IMR-90 (cell line): ENCODE data around the gene PTGDR2. TPM values are rescaled to one million over a fixed set of nuclear protein-coding genes. Genes with fewer than 3 reads are reported as not detected.

Experiments used
- ATAC-seq: fragments of 200-7000 bp; cut with Tn5 transposase; 2 replicates; pipeline ENCODE4 v1.9.1; 2020; ENCODE audit warnings: low read depth, mild to moderate bottlenecking, moderate library complexity
- BruUV-seq: library from RNA; stranded (reverse); fragments of 400-500 nt; replicated peaks from 2 replicates; lab custom pipeline; 2021; lab: Mats Ljungman, UMichigan
- CTCF ChIA-PET: fragments of 300-600 bp; formaldehyde crosslinking; extraction: SDS; loops from one replicate; lab custom pipeline; 2021; ENCODE audit warnings: antibody characterized with exemption; lab: Yijun Ruan, JAX
- POLR2A ChIA-PET: fragments of 300-600 bp; sonication (Branson Sonifier 250); formaldehyde crosslinking; loops from one replicate; lab custom pipeline; 2022; ENCODE audit warnings: antibody characterized with exemption; ENCODE audit not compliant: unreplicated experiment; lab: Charles Lee
- DNase-seq: peaks from one replicate; pipeline ENCODE4 v3.0.0; 2013
- H2AFZ ChIP-seq: replicated peaks from 2 replicates; pipeline ENCODE3; 2013; ENCODE audit warnings: low read length, mild to moderate bottlenecking; ENCODE audit not compliant: poor library complexity
- H2AK5ac ChIP-seq: 2 replicates; pipeline ENCODE4 v1.6.1; 2013; ENCODE audit warnings: low read depth, low read length, inconsistent platforms
- H2AK9ac ChIP-seq: replicated peaks from 2 replicates; pipeline ENCODE3; 2013; ENCODE audit warnings: mild to moderate bottlenecking, low read depth, low read length, moderate library complexity; ENCODE audit not compliant: poor library complexity
- H2BK120ac ChIP-seq: 2 replicates; pipeline ENCODE4 v1.6.1; 2013; ENCODE audit warnings: low read depth, low read length, inconsistent platforms
- H2BK15ac ChIP-seq: 3 replicates; pipeline ENCODE4 v1.6.1; 2013; ENCODE audit warnings: low read depth, low read length, inconsistent platforms
- H2BK20ac ChIP-seq: 2 replicates; pipeline ENCODE4 v1.6.1; 2013; ENCODE audit warnings: low read depth, mild to moderate bottlenecking, inconsistent platforms, low read length, moderate library complexity
- H2BK5ac ChIP-seq: 2 replicates; pipeline ENCODE4 v1.6.1; 2013; ENCODE audit warnings: mild to moderate bottlenecking, low read depth, low read length, inconsistent platforms; ENCODE audit not compliant: poor library complexity, severe bottlenecking
- H3K14ac ChIP-seq: replicated peaks from 2 replicates; pipeline ENCODE4 v1.6.1; 2013; ENCODE audit warnings: low read depth, low read length, inconsistent platforms
- H3K18ac ChIP-seq: 2 replicates; pipeline ENCODE4 v1.6.1; 2013; ENCODE audit warnings: low read depth, low read length, control low read depth
- H3K23ac ChIP-seq: 2 replicates; pipeline ENCODE4 v1.6.1; 2013; ENCODE audit warnings: low read depth, low read length, inconsistent platforms
- H3K27ac ChIP-seq: 2 replicates; pipeline ENCODE4 v1.5.1; 2013; ENCODE audit warnings: mild to moderate bottlenecking, control low read depth, low read length; ENCODE audit not compliant: insufficient read depth
- H3K27me3 ChIP-seq: 2 replicates; pipeline ENCODE4 v1.6.1; 2013; ENCODE audit warnings: low read length; ENCODE audit not compliant: control insufficient read depth, insufficient read depth
- H3K36me3 ChIP-seq: 2 replicates; pipeline ENCODE4 v1.6.1; 2013; ENCODE audit warnings: low read length, mixed read lengths; ENCODE audit not compliant: control insufficient read depth, insufficient read depth
- H3K4ac ChIP-seq: 2 replicates; pipeline ENCODE4 v1.6.1; 2013; ENCODE audit warnings: low read depth, low read length, inconsistent platforms
- H3K4me1 ChIP-seq: 2 replicates; pipeline ENCODE4 v1.6.1; 2013; ENCODE audit warnings: low read length, mixed read lengths; ENCODE audit not compliant: control insufficient read depth, insufficient read depth
- H3K4me2 ChIP-seq: 2 replicates; pipeline ENCODE4 v1.6.1; 2013; ENCODE audit warnings: low read depth, mild to moderate bottlenecking, control low read depth, low read length, moderate library complexity
- H3K4me3 ChIP-seq: 2 replicates; pipeline ENCODE4 v1.5.1; 2013; ENCODE audit warnings: low read depth, mild to moderate bottlenecking, control low read depth, low read length, moderate library complexity; ENCODE audit not compliant: insufficient read depth
- H3K56ac ChIP-seq: 2 replicates; pipeline ENCODE4 v1.6.1; 2013; ENCODE audit warnings: low read length, inconsistent platforms; ENCODE audit not compliant: insufficient read depth; ENCODE audit errors: extremely low read depth
- H3K79me1 ChIP-seq, 2 experiments: 2 replicates each; pipeline ENCODE4 v1.6.1; 2013; ENCODE audit warnings: low read length in 2 of 2, inconsistent platforms in 1 of 2, low read depth in 1 of 2
- H3K9ac ChIP-seq: 2 replicates; pipeline ENCODE4 v1.6.1; 2013; ENCODE audit warnings: low read depth, low read length, control low read depth
- H3K9me1 ChIP-seq: 2 replicates; pipeline ENCODE4 v1.6.1; 2013; ENCODE audit warnings: low read length, inconsistent platforms; ENCODE audit not compliant: insufficient read depth
- H3K9me3 ChIP-seq: 2 replicates; pipeline ENCODE4 v1.6.1; 2013; ENCODE audit warnings: low read length; ENCODE audit not compliant: control insufficient read depth, insufficient read depth
- H4K20me1 ChIP-seq: 2 replicates; pipeline ENCODE4 v1.6.1; 2013; ENCODE audit warnings: low read length, inconsistent platforms; ENCODE audit not compliant: insufficient read depth
- H4K5ac ChIP-seq: 2 replicates; pipeline ENCODE4 v1.6.1; 2013; ENCODE audit warnings: mild to moderate bottlenecking, low read depth, low read length, control low read depth
- H4K8ac ChIP-seq, 2 experiments: 2 replicates each; pipeline ENCODE4 v1.6.1; 2013; ENCODE audit warnings: low read depth in 2 of 2, low read length in 2 of 2, control low read depth in 1 of 2, inconsistent platforms in 1 of 2
- H4K91ac ChIP-seq: 2 replicates; pipeline ENCODE4 v1.6.1; 2013; ENCODE audit warnings: low read depth, low read length, inconsistent platforms; ENCODE audit not compliant: insufficient read depth
- BHLHE40 ChIP-seq: fragments of 150-350 bp; IDR thresholded peaks from 2 replicates; pipeline ENCODE4 v1.6.1; 2016; ENCODE audit warnings: mild to moderate bottlenecking, low read depth, low read length
- CEBPB ChIP-seq: IDR thresholded peaks from 2 replicates; pipeline ENCODE4 v1.6.1; 2012; ENCODE audit warnings: low read depth, low read length, improper control_type of control experiment
- CHD1 ChIP-seq: IDR thresholded peaks from 2 replicates; pipeline ENCODE4 v1.6.1; 2012; ENCODE audit warnings: low read depth, low read length, improper control_type of control experiment
- FOS ChIP-seq: fragments of 150-350 bp; IDR thresholded peaks from 2 replicates; pipeline ENCODE4 v1.6.1; 2016; ENCODE audit warnings: low read depth, low read length
- MAFK ChIP-seq: IDR thresholded peaks from 2 replicates; pipeline ENCODE4 v1.6.1; 2012; ENCODE audit warnings: low read depth, low read length, improper control_type of control experiment
- MXI1 ChIP-seq: IDR thresholded peaks from 2 replicates; pipeline ENCODE4 v1.6.1; 2012; ENCODE audit warnings: low read depth, mild to moderate bottlenecking, low read length, moderate library complexity, borderline replicate concordance
- NFE2L2 ChIP-seq: fragments of 150-350 bp; IDR thresholded peaks from 2 replicates; pipeline ENCODE4 v1.6.1; 2016; ENCODE audit warnings: low read depth, mild to moderate bottlenecking, low read length
- POLR2A ChIP-seq: IDR thresholded peaks from 2 replicates; pipeline ENCODE4 v1.6.1; 2012; ENCODE audit warnings: mild to moderate bottlenecking, low read depth, low read length
- RAD21 ChIP-seq: IDR thresholded peaks from 2 replicates; pipeline ENCODE4 v1.6.1; 2012; ENCODE audit warnings: low read length, improper control_type of control experiment
- RCOR1 ChIP-seq: IDR thresholded peaks from 2 replicates; pipeline ENCODE4 v1.6.1; 2012; ENCODE audit warnings: mild to moderate bottlenecking, low read length, improper control_type of control experiment; ENCODE audit not compliant: insufficient replicate concordance
- RFX5 ChIP-seq: IDR thresholded peaks from 2 replicates; pipeline ENCODE4 v1.8.0; 2012; ENCODE audit warnings: low read depth, mild to moderate bottlenecking, low read length, moderate library complexity
- SMC3 ChIP-seq: fragments of 150-350 bp; IDR thresholded peaks from 2 replicates; pipeline ENCODE4 v1.6.1; 2016; ENCODE audit warnings: low read depth, mild to moderate bottlenecking, antibody characterized with exemption, low read length, moderate library complexity
- WGBS, 2 experiments: methylation state at CpG; one replicate each; pipeline versions ENCODE4 v1.1.5 to v1.1.7; 2013; ENCODE audit warnings: missing lambda C conversion rate in 2 of 2; ENCODE audit not compliant: insufficient read length in 1 of 2; ENCODE audit errors: extremely low coverage in 2 of 2; 5-methylcytosine and 5-hydroxymethylcytosine counted together
- dilution Hi-C: fragments of 300-500 bp; cut with HindIII; formaldehyde crosslinking; loops from one replicate; pipeline ENCODE4 v1.14.3; 2018; ENCODE audit warnings: low sequenced_read_pairs; ENCODE audit not compliant: unreplicated experiment
- in situ Hi-C: fragments of 300-500 bp; cut with MboI; formaldehyde crosslinking; loops from 3 replicates; pipeline ENCODE4 v1.14.3; 2019; ENCODE audit warnings: low sequenced_read_pairs, inconsistent platforms, mixed read lengths
- intact Hi-C: fragments of 100-400 bp; cut with micrococcal nuclease; formaldehyde crosslinking; loops from 2 replicates; pipeline ENCODE4 v1.10.0; 2022
- polyA plus RNA-seq, 3 experiments: library from polyadenylated mRNA; depleted of rRNA; stranded (reverse); fragments of >200 nt; gene quantifications; 2 replicates each; pipeline ENCODE4 v1.2.3, GENCODE V29; 2012; ENCODE audit warnings: low replicate concordance in 1 of 3
- total RNA-seq: library from RNA; depleted of rRNA; stranded (reverse); fragments of >200 nt; gene quantifications from 2 replicates; pipeline ENCODE4 v1.2.3, GENCODE V29; 2012
- TF ChIP-seq, protein P1 (sequence below): fragments of 150-350 bp; IDR thresholded peaks from 2 replicates; pipeline ENCODE4 v1.6.1; 2017; ENCODE audit warnings: mild to moderate bottlenecking, antibody characterized with exemption, low read length, low read depth
- TF ChIP-seq, protein P2 (sequence below): conservative IDR thresholded peaks from 2 replicates; pipeline ENCODE4 v1.5.1; 2012; ENCODE audit warnings: mild to moderate bottlenecking, low read depth, low read length, improper control_type of control experiment
- TF ChIP-seq, protein P3 (sequence below): fragments of 150-350 bp; IDR thresholded peaks from 2 replicates; pipeline ENCODE4 v1.6.1; 2016; ENCODE audit warnings: low read depth, mild to moderate bottlenecking, low read length, moderate library complexity, borderline replicate concordance

PTGDR2 gene
- total and polyA plus RNA-seq, 2 of the 4 experiments (the other 2 are of a cell fraction): under 0.01 to 0.12 TPM

DNA sequence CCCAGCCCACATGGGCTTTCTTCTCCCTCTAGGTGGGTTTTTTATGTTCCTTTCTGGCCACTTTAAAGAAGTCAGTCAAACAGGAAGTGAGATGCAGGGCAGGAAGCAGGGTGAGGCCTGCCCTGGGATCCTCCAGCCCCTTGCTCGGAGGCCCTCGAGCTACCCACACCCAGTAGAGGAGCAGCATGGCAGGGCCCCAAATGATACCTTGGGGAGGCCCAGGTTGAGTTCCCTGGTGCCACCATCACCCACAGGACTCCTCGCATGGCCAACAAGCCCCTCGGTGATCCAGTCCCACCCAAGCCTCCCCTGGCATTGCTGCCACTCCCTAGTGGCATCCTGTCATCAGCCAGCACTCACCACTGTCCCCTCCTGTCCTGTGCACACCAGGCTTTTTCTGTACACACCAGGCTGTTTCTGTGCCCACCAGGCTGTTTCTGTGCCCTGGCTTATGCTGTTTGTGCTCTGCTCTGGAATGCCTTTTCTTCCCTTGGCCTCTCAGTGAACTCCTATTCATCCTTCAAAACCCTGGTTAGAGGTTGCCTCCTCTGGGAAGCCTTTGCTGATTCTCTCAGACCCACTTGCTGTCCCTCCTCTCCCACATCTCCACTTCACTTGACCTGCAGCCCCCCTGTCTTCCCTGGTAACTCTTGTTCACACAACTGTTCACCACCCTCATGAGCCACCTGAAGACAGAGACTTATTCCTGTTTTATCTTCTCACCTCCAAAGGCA, 3.1 kb upstream of the PTGDR2 start:
- H2AFZ ChIP-seq: peak overlapping the region; percentile 1
- H3K56ac ChIP-seq: no peak overlapping the region
- no peak overlapping the region for H3K4me3 ChIP-seq
- H2BK120ac ChIP-seq: no peak overlapping the region
- H3K23ac ChIP-seq: no peak overlapping the region; the same call in 1 of the 2 replicates
- no peaks in the 10 kb centered on the region for H3K36me3 ChIP-seq
- H3K79me1 ChIP-seq: no peaks in the 10 kb centered on the region
- H4K20me1 ChIP-seq: no peaks in the 10 kb centered on the region
- 100% methylated on average over 1 of the region's 4 CpGs; no CpG with 5 or more reads in 1 of the 2 experiments for WGBS, 2 experiments
- dilution Hi-C loops: no loop called here
- no peak overlapping the region for H4K5ac ChIP-seq
- H3K27ac ChIP-seq: no peak overlapping the region
- peaks cover 7% of the 10 kb centered on the region; the same call in 1 of the 2 replicates for H3K27me3 ChIP-seq
- POLR2A ChIA-PET: no interaction called here
- H3K4ac ChIP-seq: no peak overlapping the region
- no peak overlapping the region for H2BK15ac ChIP-seq
- peaks cover 7% of the 10 kb centered on the region for H3K4me1 ChIP-seq
- CTCF ChIA-PET: no interaction called here
- no peak overlapping the region for H3K9ac ChIP-seq
- BruUV-seq: no TSS peak
- H2AK5ac ChIP-seq: no peak overlapping the region; the same call in 1 of the 2 replicates
- no peak overlapping the region for H3K18ac ChIP-seq
- H3K9me1 ChIP-seq: peaks cover 2% of the 10 kb centered on the region; the same call in 1 of the 2 replicates
- H2AK9ac ChIP-seq: peak overlapping the region; percentile 87
- H3K14ac ChIP-seq: no peak overlapping the region
- H4K8ac ChIP-seq: no peak overlapping the region
- intact Hi-C loops: no loop called here
- H2BK5ac ChIP-seq: no peak overlapping the region
- H4K91ac ChIP-seq: no peak overlapping the region
- DNase-seq: no peak
- H3K9me3 ChIP-seq: no peaks in the 10 kb centered on the region
- ATAC-seq: no peak
- no peak overlapping the region for H3K4me2 ChIP-seq
- in situ Hi-C loops: no loop called here
- H2BK20ac ChIP-seq: no peak overlapping the region
- TF ChIP-seq MXI1 (no peak), SMC3 (no peak), RFX5 (no peak), POLR2A (no peak), MAFK (no peak), CEBPB (no peak), RCOR1 (no peak), BHLHE40 (no peak), CHD1 (no peak), NFE2L2 (no peak), RAD21 (no peak), FOS (no peak)
- TF ChIP-seq, protein P1, sequence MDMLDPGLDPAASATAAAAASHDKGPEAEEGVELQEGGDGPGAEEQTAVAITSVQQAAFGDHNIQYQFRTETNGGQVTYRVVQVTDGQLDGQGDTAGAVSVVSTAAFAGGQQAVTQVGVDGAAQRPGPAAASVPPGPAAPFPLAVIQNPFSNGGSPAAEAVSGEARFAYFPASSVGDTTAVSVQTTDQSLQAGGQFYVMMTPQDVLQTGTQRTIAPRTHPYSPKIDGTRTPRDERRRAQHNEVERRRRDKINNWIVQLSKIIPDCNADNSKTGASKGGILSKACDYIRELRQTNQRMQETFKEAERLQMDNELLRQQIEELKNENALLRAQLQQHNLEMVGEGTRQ: no peak
- TF ChIP-seq, protein P2, sequence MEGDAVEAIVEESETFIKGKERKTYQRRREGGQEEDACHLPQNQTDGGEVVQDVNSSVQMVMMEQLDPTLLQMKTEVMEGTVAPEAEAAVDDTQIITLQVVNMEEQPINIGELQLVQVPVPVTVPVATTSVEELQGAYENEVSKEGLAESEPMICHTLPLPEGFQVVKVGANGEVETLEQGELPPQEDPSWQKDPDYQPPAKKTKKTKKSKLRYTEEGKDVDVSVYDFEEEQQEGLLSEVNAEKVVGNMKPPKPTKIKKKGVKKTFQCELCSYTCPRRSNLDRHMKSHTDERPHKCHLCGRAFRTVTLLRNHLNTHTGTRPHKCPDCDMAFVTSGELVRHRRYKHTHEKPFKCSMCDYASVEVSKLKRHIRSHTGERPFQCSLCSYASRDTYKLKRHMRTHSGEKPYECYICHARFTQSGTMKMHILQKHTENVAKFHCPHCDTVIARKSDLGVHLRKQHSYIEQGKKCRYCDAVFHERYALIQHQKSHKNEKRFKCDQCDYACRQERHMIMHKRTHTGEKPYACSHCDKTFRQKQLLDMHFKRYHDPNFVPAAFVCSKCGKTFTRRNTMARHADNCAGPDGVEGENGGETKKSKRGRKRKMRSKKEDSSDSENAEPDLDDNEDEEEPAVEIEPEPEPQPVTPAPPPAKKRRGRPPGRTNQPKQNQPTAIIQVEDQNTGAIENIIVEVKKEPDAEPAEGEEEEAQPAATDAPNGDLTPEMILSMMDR: no peak
- TF ChIP-seq, protein P3, sequence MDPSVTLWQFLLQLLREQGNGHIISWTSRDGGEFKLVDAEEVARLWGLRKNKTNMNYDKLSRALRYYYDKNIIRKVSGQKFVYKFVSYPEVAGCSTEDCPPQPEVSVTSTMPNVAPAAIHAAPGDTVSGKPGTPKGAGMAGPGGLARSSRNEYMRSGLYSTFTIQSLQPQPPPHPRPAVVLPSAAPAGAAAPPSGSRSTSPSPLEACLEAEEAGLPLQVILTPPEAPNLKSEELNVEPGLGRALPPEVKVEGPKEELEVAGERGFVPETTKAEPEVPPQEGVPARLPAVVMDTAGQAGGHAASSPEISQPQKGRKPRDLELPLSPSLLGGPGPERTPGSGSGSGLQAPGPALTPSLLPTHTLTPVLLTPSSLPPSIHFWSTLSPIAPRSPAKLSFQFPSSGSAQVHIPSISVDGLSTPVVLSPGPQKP: no peak
